ENCODE measurements around the gene ASPN. TPM values are rescaled to one million over a fixed set of nuclear protein-coding genes. Genes with fewer than 3 reads are reported as not detected.

ASPN gene
- total RNA-seq, 2 experiments from 2014 or later = not detected

DNA sequence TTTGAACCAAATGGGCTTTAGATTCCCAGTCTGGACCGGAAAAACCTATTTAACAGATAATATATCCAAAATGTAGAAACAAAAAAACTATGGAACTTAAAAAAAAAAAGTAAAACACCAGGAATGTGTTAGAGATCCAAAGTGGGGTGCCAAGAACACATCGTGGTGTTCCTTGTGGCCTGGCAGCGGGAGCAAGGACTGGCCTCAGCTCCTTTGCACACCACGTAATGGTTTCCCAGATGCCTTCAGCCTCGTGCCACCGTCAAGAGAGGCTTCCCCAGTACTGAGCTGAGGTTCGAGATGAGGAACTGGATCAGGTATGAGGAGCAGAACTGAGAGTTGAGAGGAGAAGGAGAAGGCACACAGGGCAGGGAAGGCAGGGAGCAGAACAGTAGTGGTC is 3.5 kb downstream of the ASPN start:
- Mint-ChIP-seq H3K27ac (no peak overlapping the region), H3K36me3 (ENCODE audit: low read depth) (no peaks in the 10 kb centered on the region), H3K4me3 (no peak overlapping the region), H3K9me3 (no peaks in the 10 kb centered on the region), H3K27me3 (no peaks in the 10 kb centered on the region), H3K4me1 (ENCODE audit: low read depth) (no peaks in the 10 kb centered on the region)
- DNase-seq = no peak
- Histone ChIP-seq H3K27me3 (ENCODE audit: control insufficient read depth in 1 of 2, insufficient read depth in 2 of 2, low read length in 2 of 2) (no peaks in the 10 kb centered on the region), H3K36me3 (ENCODE audit: insufficient read depth, low read length) (no peaks in the 10 kb centered on the region), H3K4me1 (ENCODE audit: insufficient read depth, low read length) (no peaks in the 10 kb centered on the region), H3K4me3 (ENCODE audit: low read length) (no peak overlapping the region), H3K9me3 (ENCODE audit: control insufficient read depth in 1 of 2, insufficient read depth in 1 of 2, low read length in 2 of 2) (no peaks in the 10 kb centered on the region), H3K27ac (ENCODE audit: low read depth in 1 of 2, low read length in 2 of 2) (no peak overlapping the region)
- ATAC-seq (ENCODE audit: poor library complexity) = no peak
- TF ChIP-seq, protein P1, sequence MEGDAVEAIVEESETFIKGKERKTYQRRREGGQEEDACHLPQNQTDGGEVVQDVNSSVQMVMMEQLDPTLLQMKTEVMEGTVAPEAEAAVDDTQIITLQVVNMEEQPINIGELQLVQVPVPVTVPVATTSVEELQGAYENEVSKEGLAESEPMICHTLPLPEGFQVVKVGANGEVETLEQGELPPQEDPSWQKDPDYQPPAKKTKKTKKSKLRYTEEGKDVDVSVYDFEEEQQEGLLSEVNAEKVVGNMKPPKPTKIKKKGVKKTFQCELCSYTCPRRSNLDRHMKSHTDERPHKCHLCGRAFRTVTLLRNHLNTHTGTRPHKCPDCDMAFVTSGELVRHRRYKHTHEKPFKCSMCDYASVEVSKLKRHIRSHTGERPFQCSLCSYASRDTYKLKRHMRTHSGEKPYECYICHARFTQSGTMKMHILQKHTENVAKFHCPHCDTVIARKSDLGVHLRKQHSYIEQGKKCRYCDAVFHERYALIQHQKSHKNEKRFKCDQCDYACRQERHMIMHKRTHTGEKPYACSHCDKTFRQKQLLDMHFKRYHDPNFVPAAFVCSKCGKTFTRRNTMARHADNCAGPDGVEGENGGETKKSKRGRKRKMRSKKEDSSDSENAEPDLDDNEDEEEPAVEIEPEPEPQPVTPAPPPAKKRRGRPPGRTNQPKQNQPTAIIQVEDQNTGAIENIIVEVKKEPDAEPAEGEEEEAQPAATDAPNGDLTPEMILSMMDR (IDR thresholded peaks at IDR 0.05) = no peak
- intact Hi-C loops (cut with DNase I, micrococcal nuclease) = no loop called here
- ChIA-PET CTCF (no interaction called here), POLR2A (no interaction called here)

DNA sequence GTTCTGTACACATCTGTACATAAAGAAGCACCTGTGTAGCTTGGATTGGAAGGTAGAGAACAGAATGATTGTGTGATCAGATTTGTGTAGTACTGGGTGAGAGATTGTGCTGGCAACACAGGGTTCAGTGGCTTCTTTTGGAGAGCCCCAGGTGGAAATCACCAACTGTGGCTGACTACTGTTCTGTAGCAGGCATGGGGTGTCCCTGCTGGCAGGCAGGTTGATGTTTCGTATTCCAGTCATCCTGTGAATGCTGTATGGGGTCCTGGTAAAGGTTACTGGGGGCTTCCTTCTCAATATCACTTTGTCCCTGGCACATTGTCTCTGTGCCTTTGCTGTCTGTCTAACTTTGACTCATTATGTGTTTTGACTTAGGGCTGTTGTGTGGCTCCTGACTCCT is 5.3 kb downstream of the ASPN start:
- Histone ChIP-seq H3K27ac (ENCODE audit: low read depth in 1 of 2, low read length in 2 of 2) (no peak overlapping the region), H3K27me3 (ENCODE audit: control insufficient read depth in 1 of 2, insufficient read depth in 2 of 2, low read length in 2 of 2) (no peaks in the 10 kb centered on the region), H3K36me3 (ENCODE audit: insufficient read depth, low read length) (no peaks in the 10 kb centered on the region), H3K4me3 (ENCODE audit: low read length) (no peak overlapping the region), H3K4me1 (ENCODE audit: insufficient read depth, low read length) (no peaks in the 10 kb centered on the region), H3K9me3 (ENCODE audit: control insufficient read depth in 1 of 2, insufficient read depth in 1 of 2, low read length in 2 of 2) (no peaks in the 10 kb centered on the region)
- no peak for ATAC-seq (ENCODE audit: poor library complexity)
- POLR2A ChIA-PET = no interaction called here
- intact Hi-C loops (cut with DNase I, micrococcal nuclease) = no loop called here
- no peak for DNase-seq
- no peaks in the 10 kb centered on the region for H3K9me3 Mint-ChIP-seq
- no peaks in the 10 kb centered on the region for H3K27me3 Mint-ChIP-seq
- no peaks in the 10 kb centered on the region for H3K36me3 Mint-ChIP-seq (ENCODE audit: low read depth)
- CTCF ChIA-PET = interaction anchor here (1.0 to 1.8 kb wide), 2 partner anchors 9 to 14 kb away, joined by 3 to 4 read pairs; no protein-coding TSS in a partner anchor
- TF ChIP-seq, protein P1 (IDR thresholded peaks at IDR 0.05) = no peak
- H3K4me1 Mint-ChIP-seq (ENCODE audit: low read depth) = no peaks in the 10 kb centered on the region
- H3K27ac Mint-ChIP-seq = no peak overlapping the region
- H3K4me3 Mint-ChIP-seq = no peak overlapping the region

DNA sequence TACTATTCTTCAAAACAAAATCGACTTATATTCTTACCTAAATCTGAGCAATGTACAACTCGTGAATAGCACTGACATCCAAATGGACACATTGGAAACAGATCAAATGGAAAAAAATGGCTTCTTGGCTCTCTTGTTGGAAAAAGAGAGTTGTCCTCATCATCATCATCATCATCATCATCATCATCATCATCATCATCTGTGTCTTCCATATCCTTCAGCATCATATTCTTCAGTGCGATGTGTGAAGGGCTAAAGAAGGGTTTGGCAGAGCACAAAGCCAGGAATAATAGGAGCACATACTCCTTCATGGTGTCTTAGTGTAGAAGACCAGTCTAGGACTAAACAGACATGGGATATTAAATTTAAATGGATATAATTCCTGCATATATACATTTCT is 7.7 kb downstream of the ASPN start:
- no peaks in the 10 kb centered on the region for H3K27me3 ChIP-seq (ENCODE audit: control insufficient read depth in 1 of 2, insufficient read depth in 2 of 2, low read length in 2 of 2)
- no peak overlapping the region for H3K4me3 Mint-ChIP-seq
- ATAC-seq (ENCODE audit: poor library complexity) (no peak), DNase-seq (no peak)
- H3K9me3 Mint-ChIP-seq = no peaks in the 10 kb centered on the region
- H3K27me3 Mint-ChIP-seq = no peaks in the 10 kb centered on the region
- H3K36me3 Mint-ChIP-seq (ENCODE audit: low read depth) = no peaks in the 10 kb centered on the region
- H3K4me1 ChIP-seq (ENCODE audit: insufficient read depth, low read length) = no peaks in the 10 kb centered on the region
- no peak overlapping the region for H3K27ac Mint-ChIP-seq
- H3K9me3 ChIP-seq (ENCODE audit: control insufficient read depth in 1 of 2, insufficient read depth in 1 of 2, low read length in 2 of 2) = no peaks in the 10 kb centered on the region
- CTCF ChIA-PET = interaction anchor here (1.1 kb wide), 1 partner anchor 10 kb away, joined by 3 read pairs; no protein-coding TSS in a partner anchor
- H3K4me1 Mint-ChIP-seq (ENCODE audit: low read depth) = no peaks in the 10 kb centered on the region
- no peak overlapping the region for H3K27ac ChIP-seq (ENCODE audit: low read depth in 1 of 2, low read length in 2 of 2)
- intact Hi-C loops (cut with DNase I, micrococcal nuclease) = no loop called here
- H3K36me3 ChIP-seq (ENCODE audit: insufficient read depth, low read length) = no peaks in the 10 kb centered on the region
- POLR2A ChIA-PET = no interaction called here
- TF ChIP-seq, protein P1 (IDR thresholded peaks at IDR 0.05) = no peak
- H3K4me3 ChIP-seq (ENCODE audit: low read length) = no peak overlapping the region

All from CD4-positive, alpha-beta T cell (primary cell).